ENCODE measurements around the gene NEGR1.

DNA sequence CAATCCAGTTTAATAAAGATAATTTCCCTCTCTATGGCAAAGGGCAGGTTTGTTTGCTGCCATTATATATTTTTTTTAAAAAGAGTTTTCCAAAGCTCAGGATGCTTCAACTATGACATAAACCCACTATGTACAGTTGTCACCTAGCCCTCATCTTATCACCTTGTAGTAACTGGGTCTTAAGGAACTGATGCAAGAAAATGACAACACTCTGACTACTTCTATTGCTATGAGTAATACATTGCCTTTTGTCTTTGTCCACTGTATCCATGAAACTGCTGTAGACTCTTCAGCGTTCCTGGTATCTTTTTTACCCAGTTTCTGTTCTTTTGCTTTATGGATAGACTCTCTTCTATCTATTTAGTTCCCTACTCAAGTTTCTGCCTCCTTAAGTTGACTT lies 586.5 kb downstream of the NEGR1 start:
- no peak for TF ChIP-seq POLR2A (IDR thresholded peaks at IDR 0.05)
- TF ChIP-seq, protein P1, sequence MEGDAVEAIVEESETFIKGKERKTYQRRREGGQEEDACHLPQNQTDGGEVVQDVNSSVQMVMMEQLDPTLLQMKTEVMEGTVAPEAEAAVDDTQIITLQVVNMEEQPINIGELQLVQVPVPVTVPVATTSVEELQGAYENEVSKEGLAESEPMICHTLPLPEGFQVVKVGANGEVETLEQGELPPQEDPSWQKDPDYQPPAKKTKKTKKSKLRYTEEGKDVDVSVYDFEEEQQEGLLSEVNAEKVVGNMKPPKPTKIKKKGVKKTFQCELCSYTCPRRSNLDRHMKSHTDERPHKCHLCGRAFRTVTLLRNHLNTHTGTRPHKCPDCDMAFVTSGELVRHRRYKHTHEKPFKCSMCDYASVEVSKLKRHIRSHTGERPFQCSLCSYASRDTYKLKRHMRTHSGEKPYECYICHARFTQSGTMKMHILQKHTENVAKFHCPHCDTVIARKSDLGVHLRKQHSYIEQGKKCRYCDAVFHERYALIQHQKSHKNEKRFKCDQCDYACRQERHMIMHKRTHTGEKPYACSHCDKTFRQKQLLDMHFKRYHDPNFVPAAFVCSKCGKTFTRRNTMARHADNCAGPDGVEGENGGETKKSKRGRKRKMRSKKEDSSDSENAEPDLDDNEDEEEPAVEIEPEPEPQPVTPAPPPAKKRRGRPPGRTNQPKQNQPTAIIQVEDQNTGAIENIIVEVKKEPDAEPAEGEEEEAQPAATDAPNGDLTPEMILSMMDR (IDR thresholded peaks at IDR 0.05), result no peak

Measured in thyroid gland (tissue), 4 donors.